Activated CD4-positive, CD25-positive, alpha-beta regulatory T cell treated with anti-CD3 and anti-CD28 coated beads, Interleukin-2, amount 50 U/mL, for 24 hours (primary cell): ENCODE results near the gene NUTM2G.
"Not testable (repeated sequence)": the region's sequence is repeated elsewhere in the genome, so short reads cannot be mapped to it uniquely, and the experiment has no call there.

Source experiments
- ATAC-seq, 2 donors: fragments of 150-1000 bp; cut with Tn5 transposase; one replicate each; pipeline ENCODE4 v1.10.0; 2021; ENCODE audit warnings: mild to moderate bottlenecking in 1 of 2, moderate library complexity in 1 of 2

NUTM2G gene, protein sequence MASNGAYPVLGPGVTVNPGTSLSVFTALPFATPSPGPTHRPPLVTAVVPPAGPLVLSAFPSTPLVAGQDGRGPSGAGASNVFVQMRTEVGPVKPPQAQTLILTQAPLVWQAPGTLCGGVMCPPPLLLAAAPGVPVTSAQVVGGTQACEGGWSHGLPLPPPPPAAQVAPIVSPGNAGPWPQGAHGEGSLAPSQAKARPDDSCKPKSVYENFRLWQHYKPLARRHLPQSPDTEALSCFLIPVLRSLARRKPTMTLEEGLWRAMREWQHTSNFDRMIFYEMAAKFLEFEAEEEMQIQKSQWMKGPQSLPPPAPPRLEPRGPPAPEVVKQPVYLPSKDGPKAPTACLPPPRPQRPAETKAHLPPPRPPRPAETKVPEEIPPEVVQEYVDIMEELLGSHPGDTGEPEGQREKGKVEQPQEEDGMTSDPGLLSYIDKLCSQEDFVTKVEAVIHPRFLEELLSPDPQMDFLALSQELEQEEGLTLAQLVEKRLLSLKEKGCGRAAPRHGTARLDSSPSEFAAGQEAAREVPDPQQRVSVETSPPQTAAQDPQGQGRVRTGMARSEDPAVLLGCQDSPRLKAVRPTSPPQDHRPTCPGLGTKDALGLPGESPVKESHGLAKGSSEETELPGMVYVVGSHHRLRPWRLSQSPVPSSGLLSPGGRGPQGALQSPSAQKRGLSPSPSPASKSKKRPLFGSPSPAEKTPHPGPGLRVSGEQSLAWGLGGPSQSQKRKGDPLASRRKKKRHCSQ

GRCh38 chr9:96928543-96928942 lies at the start of gene NUTM2G:
TSS of gene NUTM2G (plus strand) at chr9:96928843. CDS start at chr9:96929025, 182 bp downstream.
- not testable (repeated sequence) for ATAC-seq

GRCh38 chr9:96883922-96884321 lies 44.7 kb upstream of the NUTM2G start:
- no peak for ATAC-seq

DNA sequence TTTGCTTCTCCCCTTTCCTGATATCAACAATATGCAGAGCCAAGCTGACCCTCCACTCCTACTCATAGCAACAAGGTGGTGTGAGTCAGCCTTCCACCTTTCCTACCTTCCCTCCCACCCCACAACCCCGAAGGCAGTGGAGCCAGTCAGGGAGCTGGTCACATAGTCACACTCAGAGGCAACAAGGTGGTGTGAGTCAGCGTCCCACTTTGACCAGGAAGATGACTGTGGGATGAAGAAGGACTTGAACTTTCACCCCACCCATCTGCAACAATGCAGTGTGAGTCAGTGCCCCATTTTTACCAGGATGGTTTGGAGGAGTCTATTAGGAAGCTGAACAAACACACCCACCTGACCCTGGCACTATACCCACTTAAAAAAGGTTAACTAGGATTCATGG lies 44.2 kb upstream of the NUTM2G start:
- no peak for ATAC-seq

DNA sequence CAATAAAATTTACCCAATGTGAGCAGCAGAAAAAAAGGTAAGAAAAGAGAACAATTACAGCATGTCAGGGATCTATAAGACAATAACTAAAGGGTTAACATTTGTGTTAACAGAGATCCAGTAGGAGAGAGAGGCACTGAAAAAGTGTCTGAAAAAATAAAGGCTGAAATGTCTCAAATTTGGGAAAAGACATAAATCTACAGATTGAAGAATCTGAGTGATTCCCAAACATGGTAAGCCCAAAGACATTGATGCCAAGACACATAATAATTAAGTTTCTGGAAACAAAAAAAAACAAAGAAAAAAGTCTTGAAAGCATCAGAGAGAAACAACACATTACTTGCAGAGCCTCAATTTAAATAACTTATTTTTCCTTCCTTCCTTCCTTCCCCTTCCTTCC lies 43.2 kb upstream of the NUTM2G start:
- ATAC-seq = no peak

- ATAC-seq = no peak
These were observed 40.1 kb upstream of the NUTM2G start for GRCh38 chr9:96888591-96888990.

DNA sequence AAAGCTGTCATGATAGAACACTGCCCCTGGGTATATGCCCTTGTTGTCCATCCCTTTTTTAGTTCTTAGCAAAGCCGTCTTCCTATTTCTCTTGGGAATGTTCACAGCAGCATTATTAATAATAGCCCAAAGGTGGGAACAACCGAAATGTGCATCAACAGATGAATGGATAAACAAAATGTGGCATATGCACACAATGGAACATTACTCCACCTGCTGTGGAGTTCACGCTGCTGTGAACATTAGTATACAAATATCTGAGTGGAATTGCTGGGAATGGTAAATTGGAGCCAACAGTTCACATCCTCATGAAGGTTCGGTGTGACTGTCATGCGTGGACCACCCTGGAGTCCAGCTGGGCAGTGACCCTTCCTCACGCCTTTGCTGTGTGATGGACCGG lies 36.5 kb upstream of the NUTM2G start:
- ATAC-seq = no peak

- not testable (repeated sequence) for ATAC-seq
These were observed 28.6 kb upstream of the NUTM2G start for GRCh38 chr9:96900010-96900409.

DNA sequence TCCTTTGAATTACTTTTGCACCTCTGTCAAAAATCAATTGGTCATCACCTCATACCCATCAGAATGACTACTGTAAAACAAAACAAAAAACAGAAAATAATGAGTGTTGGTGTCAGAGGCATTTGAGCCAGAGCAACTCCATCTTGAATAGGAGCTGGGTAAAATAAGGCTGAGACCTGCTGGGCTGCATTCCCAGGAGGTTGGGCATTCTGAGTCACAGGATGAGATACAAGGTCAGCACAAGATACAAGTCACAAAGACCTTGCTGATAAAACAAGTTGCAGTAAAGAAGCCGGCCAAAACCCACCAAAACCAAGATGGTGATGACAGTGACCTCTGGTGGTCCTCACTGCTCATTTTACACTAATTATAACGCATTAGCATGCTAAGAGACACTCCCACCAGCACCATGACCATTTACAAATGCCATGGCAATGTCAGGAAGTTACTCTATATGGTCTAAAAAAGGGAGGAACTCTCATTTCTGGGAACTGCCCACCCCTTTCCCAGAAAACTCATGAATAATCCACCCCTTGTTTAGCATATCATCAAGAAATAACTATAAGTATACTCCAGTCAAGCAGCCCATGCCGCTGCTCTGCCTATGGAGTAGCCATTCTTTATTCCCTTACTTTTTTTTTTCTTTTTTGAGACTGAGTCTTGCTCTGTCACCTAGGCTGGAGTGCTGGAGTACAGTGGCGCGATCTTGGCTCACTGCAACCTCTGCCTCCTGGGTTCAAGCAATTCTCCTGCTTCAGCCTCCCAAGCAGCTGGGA lies 23.5 kb upstream of the NUTM2G start:
- ATAC-seq = not testable (repeated sequence)

DNA sequence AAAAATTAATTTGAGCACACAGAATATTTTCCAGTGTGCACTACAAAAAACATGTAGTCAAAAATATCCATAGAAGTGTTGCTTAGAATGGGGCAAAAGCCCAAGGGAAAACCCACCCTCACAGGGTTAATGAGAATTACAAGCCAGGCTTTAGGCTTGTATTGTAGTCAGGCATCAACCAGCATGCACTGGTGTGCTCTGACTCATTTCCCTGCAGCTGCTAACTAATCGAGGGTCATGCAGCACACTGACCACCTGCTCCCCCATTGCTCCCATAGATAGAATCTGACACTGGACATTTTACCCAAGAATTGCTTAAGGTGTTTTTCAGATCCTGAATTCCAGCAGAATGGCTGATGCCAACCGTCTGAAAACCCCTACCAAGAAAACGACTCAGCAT lies 20.2 kb upstream of the NUTM2G start:
- not testable (repeated sequence) for ATAC-seq

DNA sequence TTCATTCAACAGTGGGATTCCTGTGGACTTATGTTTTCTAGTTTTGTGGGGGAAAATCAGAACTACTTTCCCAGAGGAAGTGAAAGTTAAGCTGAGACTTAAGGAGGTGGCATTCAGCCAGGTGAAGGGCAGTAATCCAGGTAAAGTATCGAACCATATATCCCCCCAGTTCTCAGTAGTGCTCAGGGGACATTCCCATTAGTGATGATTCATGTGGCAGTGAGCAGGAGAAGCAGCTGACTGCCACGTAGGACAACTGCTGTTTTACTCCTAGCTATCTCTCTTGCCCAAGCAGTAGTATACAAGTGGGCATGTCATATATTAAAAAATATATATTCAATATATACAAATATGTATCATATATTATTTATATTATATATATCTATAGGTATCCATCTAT lies 13.1 kb upstream of the NUTM2G start:
- not testable (repeated sequence) for ATAC-seq

DNA sequence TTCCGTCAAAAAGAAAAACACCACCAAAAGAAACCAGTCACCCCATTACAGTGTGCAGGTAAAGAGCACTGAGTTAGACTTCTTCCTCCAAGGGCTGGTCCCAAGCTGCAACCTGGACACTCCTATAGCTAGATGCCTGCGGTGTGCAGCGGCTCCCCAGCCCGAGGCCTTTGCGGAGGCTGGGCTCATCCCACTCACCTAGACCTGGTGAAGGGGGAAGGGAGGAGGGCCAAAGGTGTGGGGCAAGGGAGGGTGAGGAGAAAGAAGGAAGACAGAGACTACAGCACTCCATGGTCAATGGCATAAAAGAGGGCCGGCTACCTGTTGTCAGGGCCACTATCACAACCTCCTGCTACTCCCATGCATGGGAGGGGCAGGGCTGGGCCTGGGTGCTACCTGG lies 12.1 kb upstream of the NUTM2G start:
- not testable (repeated sequence) for ATAC-seq

GRCh38 chr9:96918550-96918949 lies 10.1 kb upstream of the NUTM2G start:
- ATAC-seq = not testable (repeated sequence)

DNA sequence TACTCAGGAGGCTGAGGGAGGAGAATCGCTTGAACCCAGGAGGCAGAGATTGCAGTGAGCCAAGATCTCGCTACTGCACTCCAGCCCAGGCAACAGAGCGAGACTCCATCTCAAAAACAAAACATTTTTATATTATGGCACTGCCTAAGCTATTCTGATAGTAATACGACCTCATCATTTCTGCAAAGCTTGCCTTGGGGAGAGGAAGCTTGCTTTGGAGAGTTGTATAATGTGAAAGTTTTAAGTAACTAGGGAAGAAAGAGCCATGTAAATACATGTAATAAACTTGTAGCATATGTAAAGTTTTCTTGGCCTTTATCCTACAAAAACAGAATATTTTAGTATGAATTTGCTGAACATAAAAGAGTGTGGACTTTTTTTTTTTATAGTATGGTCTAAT lies 7.8 kb upstream of the NUTM2G start:
- not testable (repeated sequence) for ATAC-seq

DNA sequence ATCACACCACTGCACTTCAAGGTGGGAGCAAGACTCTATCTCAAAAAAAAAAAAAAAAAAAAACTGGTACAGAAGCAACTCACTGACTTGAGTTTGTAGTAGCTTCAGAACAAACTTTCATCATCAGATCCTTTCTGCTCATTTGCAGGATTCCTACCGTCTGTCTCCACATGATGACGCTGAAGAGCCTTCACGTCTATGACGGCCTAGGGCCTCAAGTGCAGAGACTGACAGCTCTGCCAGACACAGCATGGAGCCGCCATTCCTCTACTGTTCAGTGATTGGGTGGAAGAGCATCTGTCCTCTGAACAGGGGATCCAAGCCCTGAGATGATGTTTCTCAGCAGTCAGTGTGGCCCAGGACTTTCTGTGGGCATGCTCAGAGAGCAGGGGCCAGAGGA lies 3.1 kb upstream of the NUTM2G start:
- ATAC-seq = not testable (repeated sequence)

- ATAC-seq = not testable (repeated sequence)
These were observed 3.0 kb downstream of the NUTM2G start for GRCh38 chr9:96931665-96932064.

DNA sequence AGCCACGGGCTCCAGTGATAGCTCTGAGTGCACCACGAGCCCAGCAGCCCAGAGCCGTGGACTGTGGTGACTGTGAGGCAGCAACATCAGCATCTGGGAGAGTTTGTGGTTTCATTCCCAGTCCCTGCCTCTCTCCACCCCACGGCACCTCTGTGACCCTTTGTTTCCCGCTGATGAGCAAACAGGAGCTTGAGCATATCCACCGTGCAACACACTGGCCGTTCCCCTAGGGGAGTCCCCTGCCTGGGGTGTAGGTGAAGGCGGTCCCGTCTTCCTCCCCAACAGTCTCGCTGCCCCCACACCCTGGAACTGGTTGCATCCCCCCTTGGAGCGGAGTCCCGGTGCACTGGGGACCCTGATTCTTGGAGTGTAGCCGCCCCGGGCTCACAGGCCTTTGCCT lies 5.5 kb downstream of the NUTM2G start:
- not testable (repeated sequence) for ATAC-seq

DNA sequence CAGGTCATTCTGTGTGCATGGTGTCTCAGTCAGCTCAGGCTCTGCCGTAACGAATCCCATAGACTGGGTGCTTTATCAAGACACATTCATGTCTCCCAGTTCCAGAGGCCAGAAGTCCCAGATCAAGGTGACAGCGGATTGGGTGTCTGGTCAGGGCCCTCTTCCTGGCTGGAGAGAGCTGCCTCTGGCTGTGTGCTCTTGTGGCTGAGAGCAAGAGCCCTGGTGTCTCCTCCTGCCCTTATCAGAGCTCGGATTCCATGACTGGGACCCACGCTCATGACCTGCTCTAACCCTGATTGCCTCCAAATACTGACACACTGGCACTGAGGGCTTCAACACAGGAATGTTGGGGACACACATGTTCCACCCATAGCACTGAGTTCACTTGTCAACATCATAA lies 6.1 kb downstream of the NUTM2G start:
- ATAC-seq = not testable (repeated sequence)

DNA sequence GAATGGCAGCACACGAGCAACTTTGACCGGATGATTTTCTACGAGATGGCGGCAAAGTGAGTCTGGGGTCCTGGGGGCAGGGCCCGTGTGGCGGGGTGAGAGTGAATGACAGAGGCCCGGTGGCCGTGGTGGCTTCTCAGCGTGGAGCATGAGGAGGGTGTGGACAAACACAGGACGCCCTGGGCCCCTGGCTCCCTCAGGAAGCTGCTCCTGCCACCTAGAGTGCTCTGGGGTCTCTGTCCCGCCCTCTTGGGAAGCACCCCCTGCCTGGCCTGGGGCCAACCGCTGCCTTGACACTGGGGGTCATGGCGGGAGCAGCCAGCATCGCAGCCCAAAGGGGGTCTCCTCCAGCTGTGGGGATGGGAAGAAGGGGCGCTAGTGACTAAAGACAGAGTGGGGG lies 6.8 kb downstream of the NUTM2G start:
- not testable (repeated sequence) for ATAC-seq

- not testable (repeated sequence) for ATAC-seq
These were observed 8.8 kb downstream of the NUTM2G start for GRCh38 chr9:96937442-96937841.

DNA sequence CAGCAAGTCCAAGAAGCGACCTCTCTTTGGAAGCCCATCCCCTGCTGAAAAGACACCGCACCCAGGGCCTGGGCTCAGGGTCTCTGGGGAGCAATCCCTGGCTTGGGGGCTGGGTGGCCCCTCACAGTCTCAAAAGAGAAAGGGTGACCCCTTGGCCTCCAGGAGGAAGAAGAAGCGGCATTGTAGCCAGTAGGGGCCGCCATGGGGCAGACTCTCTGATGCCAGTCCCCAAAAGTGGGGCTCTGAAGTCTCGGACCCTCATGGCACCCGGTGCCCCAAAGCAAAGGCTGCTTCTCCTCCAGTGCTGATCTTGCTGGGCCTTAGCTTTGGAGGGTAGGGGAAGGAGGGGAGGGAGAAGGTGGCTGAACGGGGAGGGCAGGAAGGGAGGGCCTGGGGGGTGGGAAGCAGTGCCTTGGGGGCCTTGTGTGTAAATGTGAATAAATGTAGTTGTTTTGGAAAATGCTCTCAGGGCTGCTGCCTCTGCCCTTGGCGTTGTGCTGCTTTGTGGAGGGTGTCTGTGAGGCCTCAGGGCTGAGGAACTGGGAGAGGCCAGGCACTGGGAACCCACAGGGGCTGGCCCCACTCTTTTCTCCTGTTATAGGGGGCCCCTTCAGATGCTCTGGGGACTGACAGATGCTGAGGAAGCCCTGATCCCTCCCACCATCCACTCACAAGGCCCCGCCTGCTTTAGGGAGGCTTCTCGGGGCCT lies 10.5 kb downstream of the NUTM2G start:
- ATAC-seq = not testable (repeated sequence)

GRCh38 chr9:96940982-96941381 lies 12.3 kb downstream of the NUTM2G start:
- not testable (repeated sequence) for ATAC-seq

- ATAC-seq = not testable (repeated sequence)
These were observed 13.0 kb downstream of the NUTM2G start for GRCh38 chr9:96941628-96942027.
